GM19193 (cell line): ENCODE results near the gene B3GLCT.

Experiments used
- POLR2A ChIP-seq: IDR thresholded peaks from 4 replicates; pipeline ENCODE4 v1.6.1; 2011; ENCODE audit not compliant: insufficient read depth, insufficient read length; ENCODE audit errors: extremely low read depth

Gene B3GLCT

GRCh38 chr13:31282741-31283455 lies 83.1 kb downstream of the B3GLCT start:
- no peak for TF ChIP-seq POLR2A

GRCh38 chr13:31286930-31287329 lies 87.2 kb downstream of the B3GLCT start:
- TF ChIP-seq POLR2A: no peak

DNA sequence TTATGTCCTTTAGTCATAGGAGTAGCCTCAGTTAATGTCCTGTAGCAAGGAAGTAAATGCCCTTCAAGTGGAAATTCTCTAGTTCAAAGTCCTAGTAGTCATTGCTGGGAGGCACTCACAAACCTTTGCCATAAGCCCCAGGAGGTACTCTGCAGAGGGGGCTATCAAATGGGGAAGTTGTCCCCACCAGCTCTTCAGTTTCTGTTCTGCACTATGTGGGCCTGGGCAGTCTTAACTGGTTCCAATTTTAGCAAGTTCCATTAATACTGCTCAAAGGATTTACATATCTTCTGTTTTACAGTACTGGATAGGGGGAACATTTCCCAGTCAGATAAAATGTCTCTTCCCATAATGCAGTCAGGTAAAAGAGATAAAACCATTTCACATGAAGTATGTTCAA lies 101.3 kb downstream of the B3GLCT start:
- TF ChIP-seq POLR2A: no peak

GRCh38 chr13:31310356-31310755 lies 110.6 kb downstream of the B3GLCT start:
- no peak for TF ChIP-seq POLR2A

GRCh38 chr13:31310786-31311185 lies 111.0 kb downstream of the B3GLCT start:
- TF ChIP-seq POLR2A: no peak

GRCh38 chr13:31311921-31312320 lies 112.1 kb downstream of the B3GLCT start:
- TF ChIP-seq POLR2A: no peak

DNA sequence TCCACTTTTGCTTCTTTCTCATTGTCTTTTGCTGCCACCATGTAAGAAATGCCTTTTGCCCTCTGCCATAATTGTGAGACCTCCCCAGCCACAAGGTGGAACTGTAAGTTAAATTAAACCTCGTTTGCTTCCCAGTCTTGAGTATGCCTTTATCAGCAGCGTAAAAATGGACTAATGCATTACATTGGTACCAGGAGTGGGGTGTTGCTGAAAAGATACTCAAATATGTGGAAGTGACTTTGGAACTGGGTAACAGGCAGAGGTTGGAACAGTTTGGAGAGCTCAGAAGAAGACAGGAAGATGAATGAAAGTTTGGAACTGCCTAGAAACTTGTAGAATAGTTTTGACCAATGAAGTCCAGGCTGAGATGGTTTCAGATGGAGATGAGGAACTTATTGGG lies 115.2 kb downstream of the B3GLCT start:
- TF ChIP-seq POLR2A: no peak

- no peak for TF ChIP-seq POLR2A
These were observed 121.2 kb downstream of the B3GLCT start for GRCh38 chr13:31320946-31321345.

DNA sequence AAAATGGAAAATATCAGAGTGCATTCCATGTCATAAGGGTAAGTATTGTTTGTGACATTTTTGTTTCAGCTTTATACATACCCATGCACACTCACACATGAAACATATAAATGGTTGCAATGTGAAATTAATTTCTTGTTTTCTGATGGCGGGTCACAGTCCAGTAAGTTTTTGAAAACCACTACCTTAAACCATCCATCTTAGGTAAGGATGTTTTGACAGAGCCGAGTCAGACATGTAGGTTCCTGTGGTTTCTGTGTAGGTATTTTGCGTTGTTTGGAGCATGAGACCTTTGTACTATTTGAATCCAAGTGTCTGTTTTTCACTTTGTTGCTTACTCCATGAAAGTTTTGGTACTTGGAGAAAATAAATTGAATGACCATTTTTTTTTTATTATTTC lies 121.7 kb downstream of the B3GLCT start:
- no peak for TF ChIP-seq POLR2A

GRCh38 chr13:31322026-31322425 lies 122.3 kb downstream of the B3GLCT start:
- no peak for TF ChIP-seq POLR2A

GRCh38 chr13:31322702-31323405 lies 123.1 kb downstream of the B3GLCT start:
- no peak for TF ChIP-seq POLR2A

- no peak for TF ChIP-seq POLR2A
These were observed 127.5 kb downstream of the B3GLCT start for GRCh38 chr13:31327182-31327860.

DNA sequence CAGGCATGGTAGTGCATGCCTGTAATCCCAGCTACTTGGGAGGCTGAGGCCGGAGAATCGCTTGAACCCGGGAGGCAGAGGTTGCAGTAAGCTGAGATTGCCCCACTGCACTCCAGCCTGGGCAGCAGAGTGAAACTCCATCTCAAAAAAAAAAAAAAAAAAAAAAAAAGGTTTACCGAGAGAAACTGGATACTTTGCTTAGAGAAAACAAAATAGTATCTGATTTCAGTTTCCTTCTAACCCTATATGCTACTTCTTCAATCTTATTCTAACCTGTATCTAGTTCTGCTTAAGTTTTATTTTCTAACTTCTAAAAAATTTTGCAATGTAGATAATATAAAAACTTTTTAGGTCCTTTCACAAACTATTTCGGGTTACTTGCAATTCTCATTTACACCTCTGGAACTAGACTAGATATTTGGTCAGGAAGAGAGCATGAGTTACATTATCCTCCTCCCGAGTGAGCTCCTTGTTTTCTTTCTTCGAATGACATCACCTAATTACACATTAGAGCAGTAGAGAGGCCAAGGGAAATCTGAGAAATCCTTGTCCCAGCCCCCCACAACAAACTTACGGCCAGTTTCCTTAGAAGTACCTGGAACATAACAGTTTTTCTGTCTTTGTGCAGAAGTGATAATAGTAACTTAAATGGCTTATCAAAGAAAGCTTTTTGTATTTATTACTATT lies 128.9 kb downstream of the B3GLCT start:
- TF ChIP-seq POLR2A: no peak

DNA sequence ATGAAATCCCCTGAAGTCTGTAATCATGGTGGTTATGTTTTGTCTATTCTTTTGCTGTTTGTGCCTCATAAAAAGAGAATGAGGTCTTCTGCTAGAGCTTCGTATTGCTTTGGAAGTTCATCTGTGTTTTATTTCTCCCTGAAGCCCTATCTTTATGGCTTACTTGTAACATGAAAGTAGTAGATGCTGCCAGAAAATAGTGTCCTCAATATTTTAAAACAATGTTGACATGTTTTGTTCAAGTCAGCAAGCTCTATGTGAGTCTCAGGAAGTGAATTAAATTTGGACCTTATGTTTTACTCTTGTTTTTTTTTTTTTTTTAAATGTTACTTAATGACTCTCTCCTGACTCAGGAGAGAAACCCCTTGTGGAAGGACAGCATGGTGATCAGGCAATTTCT lies 130.5 kb downstream of the B3GLCT start:
- TF ChIP-seq POLR2A: no peak

DNA sequence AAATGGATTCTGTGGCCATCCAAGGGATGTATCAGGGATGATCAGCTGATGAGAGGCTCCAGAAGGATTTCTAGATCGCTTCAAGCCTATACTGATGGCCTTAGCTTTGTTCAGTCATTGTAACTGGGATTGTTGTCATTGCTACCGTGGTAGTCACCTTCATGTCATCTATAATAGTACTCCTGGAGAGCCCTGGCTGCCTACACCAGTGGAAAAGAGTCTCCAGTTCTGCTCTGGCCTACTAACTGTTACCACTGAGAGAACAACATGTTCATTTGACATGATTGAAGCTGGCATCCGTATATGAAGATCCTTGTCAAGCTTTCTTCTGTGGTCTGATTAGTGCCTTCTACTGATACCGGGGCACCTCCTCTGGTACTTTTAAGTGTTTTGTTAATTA lies 131.3 kb downstream of the B3GLCT start:
- no peak for TF ChIP-seq POLR2A
